GM18867 (cell line): ENCODE measurements around the gene ANKRD34B.

Experiments
- ATAC-seq: cut with Tn5 transposase; IDR thresholded peaks from one replicate; pipeline ENCODE4 v1.9.1; 2021; ENCODE audit warnings: mild to moderate bottlenecking, moderate library complexity; ENCODE audit not compliant: unreplicated experiment

Gene ANKRD34B

DNA sequence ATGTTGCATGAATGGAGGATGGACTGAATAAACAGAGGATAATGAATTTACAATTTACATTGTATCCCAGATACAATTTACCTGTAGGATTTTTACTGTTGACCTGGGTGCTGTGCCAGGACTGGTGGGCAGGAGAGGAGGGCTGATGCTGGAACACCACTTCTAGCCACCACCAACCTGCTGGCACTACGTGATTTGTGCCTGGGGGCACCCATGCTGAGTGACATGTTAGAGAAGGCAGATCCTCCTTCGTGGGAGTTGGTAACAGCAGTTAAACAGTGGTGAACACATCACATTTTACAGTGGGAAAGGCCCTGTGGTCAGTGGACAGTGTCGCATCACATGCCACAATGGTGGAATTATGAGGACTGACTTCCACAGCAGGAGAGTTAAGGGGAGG lies 3.0 kb upstream of the ANKRD34B start:
- no peak for ATAC-seq

- no peak for ATAC-seq
Measured at GRCh38 chr5:80569086-80569960, 757 bp downstream of the ANKRD34B start.

GRCh38 chr5:80568251-80568650 lies 1.8 kb downstream of the ANKRD34B start:
- no peak for ATAC-seq

GRCh38 chr5:80566711-80567259 lies 3.3 kb downstream of the ANKRD34B start:
- ATAC-seq: no peak

DNA sequence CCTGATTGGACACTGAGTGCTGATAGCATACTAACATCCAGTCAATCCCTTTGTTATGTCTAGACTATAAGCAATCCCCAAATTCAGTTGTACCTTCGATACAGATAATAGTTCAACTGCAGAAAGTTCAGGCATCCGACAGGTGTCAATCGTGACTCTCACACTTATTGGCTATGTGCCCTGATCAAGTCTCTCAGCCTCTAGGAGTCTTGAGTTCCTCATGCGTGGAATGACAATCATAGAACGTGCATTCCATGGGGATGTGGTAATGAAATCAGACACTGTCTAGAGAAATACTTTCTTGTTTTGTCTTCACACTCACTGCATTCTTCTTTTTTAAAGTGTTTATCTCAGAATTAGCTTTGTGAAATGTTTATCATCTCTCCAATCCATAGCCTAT lies 4.8 kb downstream of the ANKRD34B start:
- no peak for ATAC-seq

DNA sequence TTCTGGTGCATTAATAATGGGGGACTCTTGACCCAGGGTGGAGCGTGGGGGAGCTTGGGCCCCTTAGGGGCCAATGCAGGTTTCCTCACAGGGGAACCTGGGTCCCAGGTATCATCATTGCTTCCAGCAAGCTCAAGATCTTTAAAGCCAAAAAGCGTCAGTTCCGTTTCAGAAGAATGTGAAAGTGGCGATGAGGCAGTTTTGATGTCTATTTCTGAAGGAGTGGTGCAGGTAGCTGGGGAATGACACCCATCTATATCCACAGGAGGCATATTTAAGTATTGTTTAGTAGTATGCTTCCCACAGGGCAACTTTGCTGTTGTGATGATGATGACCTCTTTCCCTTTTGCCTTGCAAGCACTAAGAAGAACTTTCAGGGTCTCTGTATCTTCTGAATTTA lies 10.8 kb downstream of the ANKRD34B start:
- ATAC-seq: no peak

DNA sequence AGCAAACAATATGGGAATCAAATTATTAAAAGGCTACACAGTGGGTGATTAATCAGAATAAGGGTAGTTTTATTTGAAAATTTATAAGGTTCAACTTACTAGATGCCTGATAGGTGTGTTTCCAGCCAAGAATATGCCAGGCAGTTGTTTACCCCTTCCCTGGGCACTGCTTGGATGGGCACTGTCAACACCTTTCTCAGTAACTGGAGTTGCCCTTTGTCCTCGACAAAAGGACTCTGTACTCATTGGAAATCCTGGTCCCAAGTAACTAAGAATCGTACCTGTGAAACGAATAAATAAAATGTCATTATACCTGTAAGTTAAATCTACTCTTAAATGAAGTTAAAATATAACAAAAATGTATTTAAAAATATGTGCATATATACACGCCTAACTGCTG lies 15.0 kb downstream of the ANKRD34B start:
- no peak for ATAC-seq

DNA sequence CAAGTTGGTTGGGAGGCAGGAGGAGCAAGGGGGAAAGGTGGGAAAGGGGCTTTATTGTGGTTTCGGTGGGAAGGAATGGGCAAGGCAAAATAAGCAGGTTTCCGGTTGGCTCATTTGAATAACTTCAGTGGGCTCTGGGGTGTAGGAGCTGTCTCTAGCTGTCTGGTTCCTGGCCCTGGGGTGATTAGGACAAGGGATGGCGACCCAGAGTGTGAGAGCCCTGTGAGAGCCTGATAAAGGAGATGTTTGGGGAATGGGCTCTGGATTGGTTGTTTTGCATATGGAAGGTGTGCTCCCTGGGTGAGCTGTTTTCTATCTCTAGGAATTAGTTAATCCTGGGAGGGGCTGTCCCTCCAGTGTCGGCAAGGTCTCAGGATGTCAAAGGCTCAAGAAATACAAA lies 15.4 kb downstream of the ANKRD34B start:
- ATAC-seq: no peak

- ATAC-seq: no peak
Measured at GRCh38 chr5:80541392-80541791, 28.7 kb downstream of the ANKRD34B start.

- ATAC-seq: no peak
Measured at GRCh38 chr5:80540691-80541090, 29.4 kb downstream of the ANKRD34B start.

DNA sequence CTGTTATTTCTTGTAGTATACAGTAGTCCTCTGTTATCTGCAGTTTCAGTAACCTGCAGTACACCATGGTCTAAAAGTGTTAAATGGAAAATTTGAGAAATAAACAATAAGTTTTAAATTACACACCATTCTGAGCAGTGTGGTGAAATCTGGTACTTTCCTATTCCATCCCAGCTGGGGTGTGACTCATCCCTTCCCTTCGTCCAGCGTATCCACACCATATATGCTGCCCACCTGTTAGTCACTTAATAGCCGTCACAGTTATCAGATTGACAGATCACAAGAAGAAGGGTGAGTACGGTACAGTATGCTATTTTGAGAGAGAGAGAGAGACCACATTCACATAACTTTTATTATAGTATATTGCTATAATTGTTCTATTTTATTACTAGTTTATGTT lies 53.3 kb downstream of the ANKRD34B start:
- no peak for ATAC-seq

DNA sequence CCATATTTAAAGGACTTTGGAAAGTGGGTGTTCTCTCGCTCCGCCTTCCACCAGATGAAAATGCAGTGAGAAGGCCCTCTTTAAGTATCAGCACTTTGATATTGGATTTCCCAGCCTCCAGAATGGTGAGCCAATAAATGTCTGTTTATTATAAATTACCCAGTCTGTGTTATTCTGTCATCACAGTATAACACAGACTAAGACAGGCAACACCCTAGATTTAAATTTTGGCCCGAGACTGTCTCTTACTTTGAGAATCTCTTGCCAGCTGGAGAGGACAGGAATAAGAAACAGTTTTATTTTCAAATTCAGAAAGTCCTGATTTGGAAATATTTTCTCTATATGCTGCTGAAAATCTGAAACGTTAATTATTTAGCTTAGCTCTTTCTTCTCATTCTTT lies 60.7 kb downstream of the ANKRD34B start:
- ATAC-seq: no peak

DNA sequence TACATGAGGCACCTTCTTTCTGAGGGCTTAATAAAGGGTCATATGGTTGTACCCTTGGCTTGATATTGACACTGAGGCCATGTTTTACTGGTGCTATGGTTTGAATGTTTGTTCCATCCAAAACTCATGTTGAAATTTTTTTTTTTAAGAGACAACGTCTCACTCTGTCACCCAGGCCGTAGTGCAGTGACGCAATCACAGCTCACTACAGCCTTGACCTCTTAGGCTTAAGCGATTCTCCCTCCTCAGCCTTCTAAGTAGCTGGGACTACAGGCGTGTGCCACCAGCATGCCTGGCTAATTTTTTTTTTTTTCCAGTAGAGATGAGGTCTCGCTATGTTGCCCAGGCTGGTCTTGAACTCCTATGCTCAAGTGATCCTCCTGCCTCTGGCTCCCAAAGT lies 61.2 kb downstream of the ANKRD34B start:
- no peak for ATAC-seq

DNA sequence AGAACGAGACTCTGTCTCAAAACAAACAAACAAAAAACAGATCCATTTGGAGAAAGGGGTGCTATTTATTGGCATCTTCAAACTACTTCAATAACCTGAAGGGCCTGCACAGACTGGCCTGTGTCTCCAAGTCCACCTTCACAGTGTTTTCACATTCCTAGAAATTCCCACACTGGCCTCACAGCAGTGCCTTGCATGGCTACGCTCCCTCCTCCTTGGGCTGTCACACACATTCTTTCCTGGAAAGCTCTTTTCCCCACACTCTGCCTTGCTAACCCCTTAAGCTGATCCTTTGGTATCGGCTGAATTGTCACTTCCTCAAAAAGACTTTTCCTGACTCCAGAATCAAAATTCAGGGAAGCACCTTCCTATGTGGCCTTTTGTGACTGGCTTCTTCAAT lies 62.4 kb downstream of the ANKRD34B start:
- no peak for ATAC-seq
